Neuronal stem cell (in vitro differentiated cells): ENCODE data around the gene WWOX.

ENCODE experiments used
- DNase-seq: peaks from one replicate; pipeline ENCODE4 v3.0.0-alpha.2; 2013; ENCODE audit warnings: low spot score
- H2AFZ ChIP-seq: one replicate; pipeline ENCODE4 v1.6.1; 2013; ENCODE audit warnings: mild to moderate bottlenecking, low read length, inconsistent platforms
- H2AK5ac ChIP-seq: 2 replicates; pipeline ENCODE4 v1.6.1; 2013; ENCODE audit warnings: low read depth, mild to moderate bottlenecking, inconsistent platforms, low read length, moderate library complexity, mixed read lengths
- H2BK120ac ChIP-seq: 2 replicates; pipeline ENCODE4 v1.6.1; 2013; ENCODE audit warnings: low read depth, mild to moderate bottlenecking, inconsistent platforms, low read length, moderate library complexity, mixed read lengths
- H2BK12ac ChIP-seq: one replicate; pipeline ENCODE4 v1.6.1; 2013; ENCODE audit warnings: low read length, inconsistent platforms
- H2BK15ac ChIP-seq: 2 replicates; pipeline ENCODE4 v1.6.1; 2013; ENCODE audit warnings: mild to moderate bottlenecking, low read length, inconsistent platforms, mixed read lengths
- H2BK5ac ChIP-seq: one replicate; pipeline ENCODE4 v1.6.1; 2013; ENCODE audit warnings: inconsistent platforms, mild to moderate bottlenecking, low read length, moderate library complexity
- H3K14ac ChIP-seq: one replicate; pipeline ENCODE4 v1.6.1; 2013; ENCODE audit warnings: low read length, inconsistent platforms
- H3K18ac ChIP-seq: 2 replicates; pipeline ENCODE4 v1.6.1; 2013; ENCODE audit warnings: low read length, inconsistent platforms
- H3K23ac ChIP-seq: 2 replicates; pipeline ENCODE4 v1.6.1; 2013; ENCODE audit warnings: low read depth, mild to moderate bottlenecking, mixed read lengths, low read length, inconsistent platforms; ENCODE audit not compliant: poor library complexity
- H3K27ac ChIP-seq: replicated peaks from 3 replicates; pipeline ENCODE4 v1.5.1; 2013; ENCODE audit warnings: low read length, inconsistent platforms
- H3K27me3 ChIP-seq, 3 experiments: 2 replicates each; pipeline ENCODE4 v1.6.1; 2013; ENCODE audit warnings: low read length in 3 of 3, mild to moderate bottlenecking in 2 of 3, inconsistent platforms in 1 of 3, low read depth in 1 of 3, mixed read lengths in 1 of 3, moderate library complexity in 1 of 3; ENCODE audit not compliant: control insufficient read depth in 3 of 3, insufficient read depth in 3 of 3
- H3K36me3 ChIP-seq, 2 donors: replicated peaks in 1 of 2; 2 replicates each; pipeline ENCODE4 v1.6.1; 2013; ENCODE audit warnings: low read length in 2 of 2; ENCODE audit not compliant: control insufficient read depth in 2 of 2, insufficient read depth in 2 of 2
- H3K4ac ChIP-seq: 2 replicates; pipeline ENCODE4 v1.6.1; 2013; ENCODE audit warnings: inconsistent platforms, mild to moderate bottlenecking, low read length, moderate library complexity
- H3K4me1 ChIP-seq, 2 donors: 1 replicate in 1 of 2; 2 replicates in 1 of 2; pipeline ENCODE4 v1.6.1; 2013; ENCODE audit warnings: low read length in 2 of 2, low read depth in 1 of 2; ENCODE audit not compliant: control insufficient read depth in 2 of 2, insufficient read depth in 1 of 2
- H3K4me2 ChIP-seq: one replicate; pipeline ENCODE4 v1.6.1; 2013; ENCODE audit warnings: mild to moderate bottlenecking, low read length, inconsistent platforms; ENCODE audit not compliant: insufficient read depth, poor library complexity, severe bottlenecking
- H3K4me3 ChIP-seq, 2 donors: 2 replicates each; pipeline ENCODE4 v1.5.1; 2013; ENCODE audit warnings: low read length in 2 of 2, mild to moderate bottlenecking in 2 of 2, inconsistent platforms in 1 of 2, moderate library complexity in 1 of 2
- H3K79me1 ChIP-seq: one replicate; pipeline ENCODE4 v1.6.1; 2013; ENCODE audit warnings: low read depth, mild to moderate bottlenecking, inconsistent platforms, low read length, moderate library complexity
- H3K9ac ChIP-seq: one replicate; pipeline ENCODE4 v1.6.1; 2013; ENCODE audit warnings: mild to moderate bottlenecking, low read depth, low read length, inconsistent platforms; ENCODE audit not compliant: poor library complexity
- H3K9me3 ChIP-seq, 2 donors: replicated peaks in 1 of 2; 2 replicates each; pipeline versions ENCODE3 to v1.6.1; 2013; ENCODE audit warnings: low read length in 2 of 2, mild to moderate bottlenecking in 2 of 2, inconsistent platforms in 1 of 2, low read depth in 1 of 2, mixed read lengths in 1 of 2, moderate library complexity in 1 of 2; ENCODE audit not compliant: control insufficient read depth in 2 of 2, insufficient read depth in 1 of 2
- H4K8ac ChIP-seq: one replicate; pipeline ENCODE4 v1.6.1; 2013; ENCODE audit warnings: low read depth, mild to moderate bottlenecking, inconsistent platforms, low read length, moderate library complexity
- H4K91ac ChIP-seq: one replicate; pipeline ENCODE4 v1.6.1; 2013; ENCODE audit warnings: low read length, low read depth, mild to moderate bottlenecking, inconsistent platforms; ENCODE audit not compliant: poor library complexity
- WGBS, 2 donors: extraction: QIAGEN DNeasy Blood & Tissue Kit; methylation state at CpG; one replicate each; pipeline ENCODE4 v1.1.7; 2013; ENCODE audit warnings: missing lambda C conversion rate in 2 of 2, mixed read lengths in 1 of 2; ENCODE audit not compliant: insufficient read length in 2 of 2, insufficient replicate concordance in 1 of 2; ENCODE audit errors: extremely low coverage in 2 of 2; 5-methylcytosine and 5-hydroxymethylcytosine counted together

WWOX gene

DNA sequence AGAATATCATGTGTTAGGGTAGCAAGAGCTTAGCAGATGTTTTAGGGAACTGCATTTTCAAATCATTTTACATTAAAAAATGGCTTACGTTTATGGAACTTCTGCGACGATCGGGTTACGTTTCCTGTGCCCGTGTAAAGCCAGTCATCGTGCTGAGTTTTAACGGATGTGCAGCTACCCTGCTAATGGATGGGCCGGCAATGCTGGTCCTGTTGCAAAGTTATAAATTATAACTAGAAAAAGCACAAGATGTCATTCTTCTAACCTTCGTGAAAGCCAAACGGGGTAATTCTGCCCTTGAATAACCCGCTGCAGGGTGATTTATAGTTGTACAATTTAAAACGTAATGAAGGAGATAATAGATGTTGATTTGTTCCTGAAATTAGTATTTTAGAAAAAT, 339.2 kb downstream of the WWOX start:
- no peak overlapping the region for H3K27ac ChIP-seq
- H3K14ac ChIP-seq, result no peak overlapping the region
- no peak overlapping the region for H2AK5ac ChIP-seq
- no peak overlapping the region for H3K23ac ChIP-seq
- no peak overlapping the region for H2AFZ ChIP-seq
- no peak overlapping the region for H4K91ac ChIP-seq
- H3K36me3 ChIP-seq, result no peaks in the 10 kb centered on the region
- WGBS, 2 donors, result no CpG with 5 or more reads among the region's 13 CpGs
- H3K27me3 ChIP-seq, result no peaks in the 10 kb centered on the region
- no peak for DNase-seq
- no peak overlapping the region for H3K4ac ChIP-seq
- no peak overlapping the region for H3K9ac ChIP-seq
- no peak overlapping the region for H2BK15ac ChIP-seq
- no peak overlapping the region for H3K18ac ChIP-seq
- no peaks in the 10 kb centered on the region for H3K79me1 ChIP-seq
- H4K8ac ChIP-seq, result no peak overlapping the region
- no peak overlapping the region for H2BK120ac ChIP-seq
- H3K4me2 ChIP-seq, result no peak overlapping the region
- H3K9me3 ChIP-seq, result no peaks in the 10 kb centered on the region
- no peak overlapping the region for H2BK12ac ChIP-seq
- H3K4me3 ChIP-seq, result no peak overlapping the region
- H3K4me1 ChIP-seq, result peaks cover 0 to 2% of the 10 kb centered on the region in 2 donors
- H2BK5ac ChIP-seq, result no peak overlapping the region

DNA sequence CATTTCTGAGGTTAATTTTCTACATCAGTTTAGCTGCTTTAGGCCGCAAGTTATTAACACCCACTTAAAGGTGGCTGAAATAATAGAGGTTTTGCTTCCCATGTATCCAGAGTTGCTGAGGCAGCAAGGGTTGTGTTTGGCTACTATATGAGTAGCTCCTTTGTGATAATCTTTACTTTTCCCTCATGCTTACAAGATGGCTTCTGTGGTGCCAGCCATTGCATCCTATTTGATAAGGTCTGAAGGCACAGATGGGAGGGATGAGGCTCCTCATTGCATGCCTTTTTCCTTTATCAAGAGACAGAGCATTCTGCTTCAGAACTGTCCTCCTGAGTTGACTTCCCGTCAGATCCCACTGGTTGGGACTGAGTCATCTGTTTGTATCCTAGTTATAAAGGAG, 340.2 kb downstream of the WWOX start:
- DNase-seq, result no peak
- H3K27ac ChIP-seq, result no peak overlapping the region
- no peak overlapping the region for H3K4me3 ChIP-seq
- H3K23ac ChIP-seq, result no peak overlapping the region
- H3K27me3 ChIP-seq, result no peaks in the 10 kb centered on the region
- no peak overlapping the region for H2BK12ac ChIP-seq
- H3K36me3 ChIP-seq, result no peaks in the 10 kb centered on the region
- H2AFZ ChIP-seq, result no peak overlapping the region
- H2BK5ac ChIP-seq, result no peak overlapping the region
- H2BK120ac ChIP-seq, result no peak overlapping the region
- H3K4ac ChIP-seq, result no peak overlapping the region
- no peak overlapping the region for H3K9ac ChIP-seq
- no peak overlapping the region for H2AK5ac ChIP-seq
- H4K91ac ChIP-seq, result no peak overlapping the region
- H3K4me2 ChIP-seq, result no peak overlapping the region
- H3K4me1 ChIP-seq, result peaks cover 0 to 2% of the 10 kb centered on the region in 2 donors
- no peaks in the 10 kb centered on the region for H3K79me1 ChIP-seq
- no peak overlapping the region for H2BK15ac ChIP-seq
- H3K9me3 ChIP-seq, result no peaks in the 10 kb centered on the region
- H4K8ac ChIP-seq, result no peak overlapping the region
- no CpG with 5 or more reads among the region's 2 CpGs for WGBS, 2 donors
- no peak overlapping the region for H3K18ac ChIP-seq
- no peak overlapping the region for H3K14ac ChIP-seq

DNA sequence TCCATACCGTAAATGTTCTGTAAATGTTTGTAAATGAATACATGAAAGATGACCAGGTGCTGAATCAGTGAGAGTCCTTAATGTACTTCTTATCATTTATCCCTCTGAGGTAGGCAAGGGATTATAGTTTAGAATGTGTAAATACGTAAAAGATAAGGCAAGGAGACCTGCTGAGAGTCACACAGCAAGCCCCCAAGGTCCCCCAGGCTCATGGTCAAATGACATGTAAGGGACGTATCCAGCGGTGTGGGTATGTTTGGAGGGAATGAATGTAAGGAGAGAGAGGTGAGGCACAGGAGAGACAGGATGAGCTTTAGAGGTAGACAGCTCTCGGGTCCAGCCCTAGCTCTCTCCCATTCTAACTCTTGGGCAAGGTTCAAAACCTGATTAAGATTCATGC, 341.8 kb downstream of the WWOX start:
- no peaks in the 10 kb centered on the region for H3K9me3 ChIP-seq
- H4K8ac ChIP-seq, result no peak overlapping the region
- DNase-seq, result no peak
- no peak overlapping the region for H4K91ac ChIP-seq
- no peak overlapping the region for H3K23ac ChIP-seq
- no peak overlapping the region for H2BK120ac ChIP-seq
- no peak overlapping the region for H2BK15ac ChIP-seq
- H3K27ac ChIP-seq, result no peak overlapping the region
- H3K79me1 ChIP-seq, result no peaks in the 10 kb centered on the region
- no peak overlapping the region for H3K4me2 ChIP-seq
- H2AK5ac ChIP-seq, result no peak overlapping the region
- WGBS, 2 donors, result no CpG with 5 or more reads among the region's 5 CpGs
- H3K18ac ChIP-seq, result no peak overlapping the region
- no peak overlapping the region for H3K4me3 ChIP-seq
- H3K27me3 ChIP-seq, result peaks cover 0 to 2% (median 0%) of the 10 kb centered on the region in 3 experiments
- no peak overlapping the region for H3K4ac ChIP-seq
- H3K4me1 ChIP-seq, result peaks cover 0 to 2% of the 10 kb centered on the region in 2 donors
- no peak overlapping the region for H3K9ac ChIP-seq
- H2BK12ac ChIP-seq, result no peak overlapping the region
- H2BK5ac ChIP-seq, result no peak overlapping the region
- no peaks in the 10 kb centered on the region for H3K36me3 ChIP-seq
- no peak overlapping the region for H3K14ac ChIP-seq
- no peak overlapping the region for H2AFZ ChIP-seq

DNA sequence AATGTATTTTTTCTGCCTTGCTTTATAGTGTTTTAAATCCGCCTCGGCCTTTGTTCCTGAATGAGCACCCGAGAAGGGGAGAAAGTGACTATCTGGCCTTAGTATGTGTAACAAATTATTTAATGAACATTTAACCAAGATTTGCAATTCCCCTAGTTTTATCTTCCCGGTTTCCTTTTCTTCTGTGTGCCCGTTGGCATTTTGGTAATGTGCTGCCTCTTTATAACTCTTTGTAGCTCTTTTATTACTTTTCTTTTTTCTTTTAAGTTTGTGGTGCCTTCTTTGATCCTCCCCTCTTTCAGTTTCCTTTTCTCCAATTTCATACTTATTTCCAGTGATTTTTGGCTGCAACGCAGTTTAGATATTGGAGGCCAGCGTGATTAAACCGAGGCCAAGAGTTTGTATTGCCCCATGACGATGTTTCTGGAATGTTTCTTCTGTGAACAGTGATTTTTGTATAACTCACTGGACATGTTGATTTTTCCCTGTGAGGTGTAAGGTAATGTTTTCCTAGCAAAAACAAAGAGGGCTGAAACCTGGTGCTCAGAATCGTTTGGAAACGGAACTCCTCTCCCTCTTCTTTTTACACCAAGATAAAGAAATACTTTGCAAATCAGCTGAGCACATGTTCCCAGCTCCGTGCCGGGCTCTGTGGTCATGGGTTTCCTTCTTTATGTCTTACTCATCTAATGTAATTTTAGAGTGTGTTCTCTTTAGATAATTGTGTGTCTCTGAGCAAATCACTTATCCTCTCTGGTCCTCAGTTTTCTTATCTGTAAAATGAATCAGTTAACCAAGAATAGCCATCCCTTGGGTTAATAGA, 344.3 kb downstream of the WWOX start:
- H3K79me1 ChIP-seq, result no peaks in the 10 kb centered on the region
- no peak overlapping the region for H2BK12ac ChIP-seq
- no peak overlapping the region for H2BK5ac ChIP-seq
- no peak overlapping the region for H3K4me3 ChIP-seq
- no peak overlapping the region for H2BK120ac ChIP-seq
- H3K14ac ChIP-seq, result no peak overlapping the region
- no peak for DNase-seq
- peaks cover 0 to 2% of the 10 kb centered on the region in 2 donors for H3K4me1 ChIP-seq
- WGBS, 2 donors, result no CpG with 5 or more reads among the region's 13 CpGs
- no peak overlapping the region for H2BK15ac ChIP-seq
- H3K9me3 ChIP-seq, result no peaks in the 10 kb centered on the region
- no peak overlapping the region for H3K18ac ChIP-seq
- H3K27ac ChIP-seq, result no peak overlapping the region
- H3K27me3 ChIP-seq, result peaks cover 0 to 2% (median 0%) of the 10 kb centered on the region in 3 experiments
- H3K4me2 ChIP-seq, result no peak overlapping the region
- H3K4ac ChIP-seq, result no peak overlapping the region
- H3K9ac ChIP-seq, result no peak overlapping the region
- peak overlapping the region; percentile 34 for H2AFZ ChIP-seq
- no peak overlapping the region for H3K23ac ChIP-seq
- no peak overlapping the region for H4K8ac ChIP-seq
- H2AK5ac ChIP-seq, result no peak overlapping the region
- H4K91ac ChIP-seq, result no peak overlapping the region
- H3K36me3 ChIP-seq, result no peaks in the 10 kb centered on the region
